H1 (cell line): ENCODE measurements around the gene DDX50. TPM values are rescaled to one million over a fixed set of nuclear protein-coding genes. Genes with fewer than 3 reads are reported as not detected.

Experiments used
- ASH2L ChIP-seq: fragments of 200-600, 300-600 bp; sonication (generic); IDR thresholded peaks from one replicate; pipeline ENCODE4 v1.7.1; 2017; ENCODE audit warnings: low read length
- ATF2 ChIP-seq: IDR thresholded peaks from 2 replicates; pipeline ENCODE4 v1.6.1; 2012; ENCODE audit warnings: low read length, inconsistent platforms
- ATF3 ChIP-seq: IDR thresholded peaks from 2 replicates; pipeline ENCODE4 v1.6.1; 2011; ENCODE audit warnings: low read depth, mild to moderate bottlenecking, low read length; ENCODE audit not compliant: insufficient read depth
- CEBPB ChIP-seq: IDR thresholded peaks from 2 replicates; pipeline ENCODE4 v1.6.1; 2012; ENCODE audit warnings: low read depth, low read length
- CHD2 ChIP-seq: IDR thresholded peaks from 2 replicates; pipeline ENCODE4 v1.6.1; 2012; ENCODE audit warnings: low read length, improper control_type of control experiment
- CREB1 ChIP-seq: IDR thresholded peaks from 2 replicates; pipeline ENCODE4 v1.6.1; 2012; ENCODE audit warnings: inconsistent platforms
- EGR1 ChIP-seq: IDR thresholded peaks from 2 replicates; pipeline ENCODE4 v1.6.1; 2011; ENCODE audit warnings: low read depth, low read length, borderline replicate concordance
- FOSL1 ChIP-seq: IDR thresholded peaks from 2 replicates; pipeline ENCODE4 v1.6.1; 2011; ENCODE audit warnings: mild to moderate bottlenecking, low read depth, low read length, moderate library complexity; ENCODE audit not compliant: insufficient read depth
- HDAC2 ChIP-seq, 2 experiments: fragments of 300-600 bp in 1 of 2; sonication (generic) in 1 of 2; IDR thresholded peaks; 2 replicates each; pipeline ENCODE4 v1.6.1; 2011 to 2012; ENCODE audit warnings: low read depth in 2 of 2, low read length in 2 of 2, mild to moderate bottlenecking in 2 of 2, moderate library complexity in 2 of 2, borderline replicate concordance in 1 of 2, inconsistent platforms in 1 of 2
- MAFK ChIP-seq: IDR thresholded peaks from 2 replicates; pipeline ENCODE4 v1.6.1; 2012; ENCODE audit warnings: low read depth, mild to moderate bottlenecking, improper control_type of control experiment, low read length
- SAP30 ChIP-seq: fragments of 300-600 bp; sonication (generic); IDR thresholded peaks from 2 replicates; pipeline ENCODE4 v1.7.1; 2012; ENCODE audit warnings: low read length, moderate library complexity, mild to moderate bottlenecking, inconsistent platforms; ENCODE audit not compliant: insufficient read depth, insufficient replicate concordance
- SIX5 ChIP-seq: IDR thresholded peaks from 2 replicates; pipeline ENCODE4 v1.6.1; 2011; ENCODE audit warnings: mild to moderate bottlenecking, low read depth, low read length
- TAF1 ChIP-seq: IDR thresholded peaks from 2 replicates; pipeline ENCODE4 v1.6.1; 2011; ENCODE audit warnings: mild to moderate bottlenecking, low read depth, low read length
- TCF12 ChIP-seq: IDR thresholded peaks from 2 replicates; pipeline ENCODE4 v1.6.1; 2011; ENCODE audit warnings: low read depth, mild to moderate bottlenecking, low read length
- polyA plus RNA-seq, 7 experiments: library from polyadenylated mRNA; depleted of rRNA in 3 of 7; stranded (reverse) in 5 of 7; unstranded in 2 of 7; fragments of >200 nt in 5 of 7; fragments of 200-250 nt in 2 of 7; gene quantifications; 1 replicate in 5 of 7; 2 replicates in 1 of 7; 4 replicates in 1 of 7; pipeline versions ENCODE4 v1.2.1 to v1.2.3, GENCODE V29; 2011 to 2013; ENCODE audit warnings: missing spikeins in 2 of 7, mixed read lengths in 2 of 7
- total RNA-seq: library from RNA; stranded (reverse); fragmentation: NEBNext Ultra II Directional; extraction: Animal tissue kit (Norgen Biotek cat#: 25700); gene quantifications from 2 replicates; pipeline ENCODE4 v1.2.1, GENCODE V29; 2021

Gene DDX50
- total and polyA plus RNA-seq, 2 of the 8 experiments (the other 6 are each of a cell fraction or from before 2014, with no cell fraction given), result 20.0 to 36.5 TPM

GRCh38 chr10:68989317-68989990 lies 88.3 kb downstream of the DDX50 start (continued):
- TF ChIP-seq ATF2, result no peak
- no peak for TF ChIP-seq CEBPB
- TF ChIP-seq SIX5, result no peak
- TF ChIP-seq CHD2, result no peak
- no peak for TF ChIP-seq HDAC2 (IDR thresholded peaks at IDR 0.05; ENCODE audit: borderline replicate concordance in 1 of 2, low read depth in 2 of 2, low read length in 2 of 2)
- no peak for TF ChIP-seq TCF12
- no peak for TF ChIP-seq FOSL1
- TF ChIP-seq SAP30, result peak; percentile 39
- no peak for TF ChIP-seq MAFK
- TF ChIP-seq TAF1, result no peak
- no peak for TF ChIP-seq EGR1
- TF ChIP-seq CREB1, result no peak; the same call in 1 of the 2 replicates
- no peak for TF ChIP-seq ATF3
- peak; percentile 78 for TF ChIP-seq ASH2L
